GM12892 (cell line): ENCODE results near the gene AFDN.

Experiments
- DNase-seq: peaks from one replicate; pipeline ENCODE4 v3.0.0; 2011; ENCODE audit not compliant: insufficient read length
- FAIRE-seq: peaks from 2 replicates; lab custom pipeline; 2011; peaks lifted over from hg19 to GRCh38; lab: Jason Lieb, UNC
- POLR2A ChIP-seq: IDR thresholded peaks from 2 replicates; pipeline ENCODE4 v1.6.1; 2011; ENCODE audit warnings: low read depth, low read length, control low read depth
- POLR2AphosphoS5 ChIP-seq: IDR thresholded peaks from 2 replicates; pipeline ENCODE4 v1.6.1; 2011; ENCODE audit warnings: low read depth, low read length, control low read depth
- TAF1 ChIP-seq: IDR thresholded peaks from 2 replicates; pipeline ENCODE4 v1.6.1; 2011; ENCODE audit warnings: low read depth, mild to moderate bottlenecking, control low read depth, low read length, borderline replicate concordance

AFDN gene

DNA sequence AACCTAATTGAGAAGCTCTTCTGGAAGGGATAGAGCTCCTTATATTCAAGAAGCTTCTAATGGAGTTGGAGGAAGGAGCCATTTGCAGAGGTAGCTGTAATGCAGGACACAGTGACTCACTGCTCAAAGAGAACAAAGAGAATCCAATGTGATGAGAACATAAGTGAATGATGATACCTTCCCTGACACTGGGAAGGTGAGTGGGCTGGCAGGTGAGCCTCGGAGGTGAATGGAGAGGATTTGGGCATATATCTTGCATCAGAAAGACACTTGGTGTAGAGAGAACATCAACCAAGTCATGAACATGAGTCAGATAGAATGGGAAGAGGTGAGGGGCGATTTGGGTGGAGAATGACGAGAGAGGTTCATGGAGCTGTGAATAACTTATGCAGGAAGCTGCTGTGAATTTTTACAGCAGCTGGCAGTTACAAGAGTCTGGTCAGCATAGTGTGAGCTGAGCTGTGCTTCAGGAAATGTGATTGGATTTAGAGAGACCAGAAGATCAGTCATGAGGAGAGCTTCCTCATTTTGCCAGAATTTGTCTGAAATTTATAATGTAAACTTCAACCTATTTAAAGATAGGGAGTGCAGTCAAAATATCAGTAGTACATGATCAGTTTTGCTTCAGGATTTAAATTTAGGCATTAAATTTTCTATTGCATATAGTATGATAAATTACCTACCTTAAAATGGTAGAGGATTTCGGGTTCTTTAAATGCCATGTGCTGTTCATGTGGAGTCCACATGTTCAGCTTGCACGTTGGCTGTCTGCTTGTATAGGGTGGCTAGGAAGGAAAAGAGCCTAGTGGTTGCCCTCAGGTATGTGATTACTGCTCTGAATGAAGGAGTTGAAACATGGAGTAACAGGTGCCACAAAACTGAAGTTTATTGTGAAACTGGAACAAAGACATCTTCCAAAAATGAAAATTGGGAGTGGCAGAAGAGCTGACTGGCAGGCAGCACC, 111.5 kb downstream of the AFDN start:
- no peak for DNase-seq
- TF ChIP-seq TAF1 = no peak
- no peak for TF ChIP-seq POLR2AphosphoS5
- no peak for TF ChIP-seq POLR2A
- no peak for FAIRE-seq

DNA sequence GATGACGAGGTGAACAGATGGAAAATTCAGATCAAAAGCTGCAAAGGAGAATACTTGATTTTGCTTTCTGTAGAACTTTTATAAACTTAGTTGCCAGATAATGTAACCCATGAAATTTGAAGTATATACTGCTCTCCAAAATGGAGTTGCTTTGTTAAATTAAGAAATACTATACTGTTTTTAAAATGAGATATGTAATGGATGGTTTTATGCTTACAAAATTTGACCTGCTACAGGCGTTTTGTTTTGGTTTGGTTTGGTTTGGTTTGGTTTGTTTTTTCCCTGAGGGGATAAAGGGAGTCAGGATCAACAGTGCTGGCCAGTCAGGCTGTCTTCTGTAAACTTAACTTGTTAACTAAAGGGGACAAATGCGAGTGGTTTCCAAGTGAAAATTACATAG, 115.1 kb downstream of the AFDN start:
- TF ChIP-seq POLR2A (no peak), TAF1 (no peak), POLR2AphosphoS5 (no peak)
- no peak for DNase-seq
- no peak for FAIRE-seq

DNA sequence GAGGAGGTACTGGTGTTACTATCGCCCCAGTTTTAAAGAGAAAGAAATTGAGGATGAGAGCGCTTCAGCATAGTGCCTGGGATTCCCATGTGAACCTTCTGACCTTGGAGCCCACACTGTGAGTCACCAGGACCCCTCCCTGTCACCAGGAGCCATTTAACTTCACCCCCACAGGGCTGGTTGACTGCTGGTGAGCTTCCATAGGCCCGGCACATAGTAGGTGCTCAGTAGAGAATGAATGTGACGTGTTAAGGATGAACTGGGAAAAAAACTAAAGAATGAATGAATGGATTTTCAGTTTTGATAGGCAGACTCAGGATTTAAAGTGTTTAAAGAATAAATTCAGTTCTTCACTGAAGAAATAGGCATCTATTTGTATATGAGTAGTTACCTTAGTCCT, 117.4 kb downstream of the AFDN start:
- no peak for FAIRE-seq

DNA sequence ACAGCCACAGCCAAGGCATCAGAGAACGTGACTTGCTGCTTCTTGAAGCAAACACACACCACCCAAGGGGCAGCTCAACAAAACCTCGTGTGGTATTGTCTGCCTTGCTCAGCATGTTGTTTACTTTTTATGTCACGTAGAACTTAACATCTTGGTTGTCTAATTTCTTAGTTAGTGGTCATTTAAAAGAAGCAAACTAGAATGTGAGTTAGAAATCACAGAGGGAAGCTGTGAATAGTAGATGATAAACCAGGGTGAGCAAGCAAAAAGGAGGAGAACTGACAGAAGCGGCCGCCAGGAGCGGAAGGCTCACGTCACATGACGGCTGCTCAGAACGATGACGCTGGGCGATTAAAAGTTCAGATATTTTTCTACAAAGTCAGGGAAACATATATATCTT, 119.3 kb downstream of the AFDN start:
- FAIRE-seq (no peak), DNase-seq (no peak)
- TF ChIP-seq POLR2A (no peak), TAF1 (no peak), POLR2AphosphoS5 (no peak)

More for the DNA sequence above, 117.4 kb downstream of the AFDN start:
- DNase-seq = no peak
- TF ChIP-seq POLR2A = no peak
- TF ChIP-seq POLR2AphosphoS5 = no peak
- no peak for TF ChIP-seq TAF1

DNA sequence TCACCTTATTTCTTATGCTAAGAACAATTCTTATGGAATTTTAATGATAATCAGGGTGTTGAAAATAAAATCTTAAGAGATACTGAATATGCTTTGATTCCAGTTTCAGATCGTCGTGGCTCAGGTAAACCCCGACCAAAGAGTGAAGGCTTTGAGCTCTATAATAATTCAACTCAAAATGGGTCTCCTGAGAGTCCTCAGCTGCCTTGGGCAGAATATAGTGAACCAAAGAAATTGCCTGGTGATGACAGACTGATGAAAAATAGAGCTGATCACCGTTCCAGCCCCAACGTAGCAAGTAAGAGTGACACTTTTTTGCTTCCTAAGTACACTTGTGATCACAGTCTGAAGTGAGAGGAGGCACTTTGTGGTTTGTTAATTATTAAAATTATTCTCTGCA, 119.9 kb downstream of the AFDN start:
- FAIRE-seq (no peak), DNase-seq (no peak)
- TF ChIP-seq POLR2AphosphoS5 = no peak
- no peak for TF ChIP-seq POLR2A
- TF ChIP-seq TAF1 = no peak

DNA sequence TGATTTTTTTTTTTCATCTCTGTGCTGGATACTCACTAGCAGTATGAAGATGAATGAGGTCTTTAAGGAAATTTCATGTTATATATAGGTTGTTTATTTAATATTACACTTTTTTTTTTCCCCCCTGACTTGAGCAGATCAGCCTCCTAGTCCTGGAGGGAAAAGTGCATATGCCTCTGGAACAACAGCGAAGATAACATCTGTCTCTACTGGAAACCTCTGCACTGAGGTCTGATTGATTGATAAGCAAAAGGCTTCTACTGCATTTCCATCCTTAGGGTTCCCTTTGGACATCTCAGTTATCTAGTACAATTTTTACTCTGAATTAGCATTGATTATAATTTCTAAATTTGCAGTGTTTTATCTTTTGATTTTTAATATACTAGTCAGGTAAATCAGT, 121.0 kb downstream of the AFDN start:
- TF ChIP-seq TAF1 (no peak), POLR2AphosphoS5 (no peak), POLR2A (no peak)
- no peak for FAIRE-seq
- no peak for DNase-seq

DNA sequence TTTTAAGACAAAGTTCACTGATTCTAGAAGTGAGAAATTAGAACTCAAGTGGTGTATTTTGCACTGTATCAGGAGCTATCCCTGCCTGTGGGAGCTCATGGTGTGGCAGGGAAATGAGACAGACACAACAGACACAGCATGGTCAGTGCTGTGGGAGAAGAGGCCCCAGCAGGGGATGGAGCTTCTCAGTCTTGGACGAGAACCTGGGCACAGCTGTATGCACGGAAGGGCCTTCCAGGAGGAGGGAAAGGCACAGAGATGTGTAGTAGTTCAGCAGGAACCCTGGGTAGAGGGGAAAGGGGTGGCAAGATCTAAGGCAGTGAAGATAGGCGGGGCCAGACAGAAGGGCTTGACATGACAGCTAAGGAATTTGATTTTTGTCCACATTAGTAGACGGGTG, 122.0 kb downstream of the AFDN start:
- DNase-seq (no peak), FAIRE-seq (no peak)
- TF ChIP-seq TAF1 = no peak

DNA sequence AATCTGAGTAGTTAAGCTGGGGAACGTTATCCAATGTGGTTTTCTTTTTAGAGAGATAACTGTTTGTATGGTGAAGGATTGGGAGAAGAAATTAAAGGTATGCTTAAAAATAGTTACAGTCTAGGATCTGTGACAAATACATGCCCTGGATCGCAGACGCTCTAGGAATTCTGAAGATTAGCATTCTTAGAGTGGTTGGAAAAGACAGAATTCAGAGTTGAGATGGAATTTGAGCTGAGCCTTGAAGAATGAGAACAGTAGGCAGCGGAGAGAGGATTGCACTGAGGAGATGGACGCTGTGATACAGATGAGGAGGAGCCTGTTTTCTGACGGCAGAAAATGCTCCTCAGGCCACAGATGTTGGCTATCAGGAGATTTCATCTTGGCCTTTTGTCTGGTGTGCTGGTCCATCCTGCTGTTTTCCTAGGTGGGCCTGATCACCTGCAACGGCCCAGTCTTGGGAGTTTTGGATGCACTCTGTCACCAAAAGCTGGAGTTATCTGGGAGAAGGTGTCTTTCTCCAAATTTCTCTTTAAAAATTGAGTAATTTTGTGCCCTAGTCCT, 122.5 kb downstream of the AFDN start:
- DNase-seq = no peak
- TF ChIP-seq TAF1 (no peak), POLR2AphosphoS5 (no peak), POLR2A (no peak)
- FAIRE-seq = no peak

DNA sequence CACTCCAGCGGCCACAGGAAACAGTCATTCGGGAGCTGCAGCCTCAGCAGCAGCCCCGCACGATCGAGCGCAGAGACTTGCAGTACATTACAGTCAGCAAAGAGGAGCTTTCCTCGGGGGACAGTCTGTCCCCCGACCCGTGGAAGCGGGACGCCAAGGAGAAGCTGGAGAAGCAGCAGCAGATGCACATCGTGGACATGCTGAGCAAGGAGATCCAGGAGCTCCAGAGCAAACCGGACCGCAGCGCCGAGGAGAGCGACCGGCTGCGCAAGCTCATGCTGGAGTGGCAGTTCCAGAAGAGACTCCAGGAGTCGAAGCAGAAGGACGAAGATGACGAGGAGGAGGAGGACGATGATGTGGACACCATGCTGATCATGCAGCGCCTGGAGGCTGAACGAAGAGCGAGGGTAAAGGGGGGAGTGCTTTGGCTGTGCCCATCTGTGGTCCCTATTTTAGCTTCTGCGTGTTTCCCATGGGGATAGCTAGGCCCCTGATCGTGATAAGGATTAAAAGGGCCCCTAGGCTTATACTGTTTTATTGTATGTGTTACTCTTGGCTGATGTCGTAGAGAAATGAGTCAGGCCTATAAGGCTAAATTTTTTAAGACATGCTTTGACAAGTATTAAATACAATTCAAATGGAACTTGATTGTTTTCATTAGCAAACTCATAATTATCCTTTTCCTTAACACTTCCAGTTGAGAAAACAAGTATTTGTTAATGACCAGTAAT, 125.2 kb downstream of the AFDN start:
- FAIRE-seq = no peak
- DNase-seq = no peak
- no peak for TF ChIP-seq TAF1

DNA sequence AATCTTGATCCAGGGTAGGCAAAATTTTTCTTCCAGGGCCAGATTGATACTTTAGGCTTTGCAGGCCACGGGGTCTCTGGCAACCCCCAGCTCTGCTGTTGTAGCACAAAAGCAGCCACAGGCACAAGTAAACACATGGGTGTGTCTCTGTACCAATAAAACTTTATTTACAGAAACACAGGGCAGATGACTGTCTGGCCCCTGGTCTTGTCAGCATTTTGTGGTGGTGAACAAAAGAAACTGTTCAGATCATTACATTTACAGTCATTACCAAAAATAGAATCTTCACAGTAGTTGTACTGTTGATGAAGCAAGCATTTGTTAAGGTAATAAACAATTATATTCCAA, 125.8 kb downstream of the AFDN start:
- TF ChIP-seq POLR2AphosphoS5 (no peak), TAF1 (no peak), POLR2A (no peak)
- FAIRE-seq (no peak), DNase-seq (no peak)

DNA sequence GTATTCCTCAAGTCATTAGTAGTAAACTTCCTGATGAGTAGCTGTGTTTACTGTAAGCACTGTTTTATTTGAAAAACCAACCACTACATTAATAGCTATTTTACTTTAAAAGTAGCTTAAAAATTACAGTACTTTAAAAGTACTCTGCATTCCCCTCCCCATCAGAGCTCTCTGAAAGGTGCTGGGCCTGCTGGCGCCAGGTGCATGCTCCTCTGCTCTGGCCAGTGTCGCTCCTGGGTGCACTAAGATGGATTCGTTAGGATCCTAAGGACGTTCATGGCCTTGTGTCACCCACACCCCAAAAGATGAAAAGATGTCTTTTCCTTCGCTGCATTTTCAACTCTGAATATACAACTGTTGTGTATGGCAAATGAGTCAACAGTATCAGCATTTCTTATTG, 126.8 kb downstream of the AFDN start:
- TF ChIP-seq POLR2AphosphoS5 (no peak), TAF1 (no peak), POLR2A (no peak)
- FAIRE-seq (no peak), DNase-seq (no peak)

DNA sequence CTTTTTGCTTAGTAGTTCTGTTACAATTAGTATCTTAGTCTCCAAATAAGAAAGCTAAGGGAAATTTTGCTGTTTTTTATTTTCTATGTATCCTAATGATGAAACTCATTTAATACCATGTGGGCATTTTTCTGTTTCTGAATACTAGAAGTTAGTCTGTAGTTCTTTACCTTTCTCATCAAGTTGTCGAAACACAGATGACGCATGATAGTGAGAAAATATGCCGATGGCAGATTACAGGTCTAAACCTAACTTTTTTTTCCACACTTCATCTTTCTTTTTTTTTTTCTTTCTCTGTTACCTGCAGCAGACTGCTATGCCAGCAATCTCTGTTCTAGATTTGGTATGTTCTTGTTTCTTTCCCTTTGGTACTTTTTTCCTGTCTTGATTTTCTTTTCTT, 127.4 kb downstream of the AFDN start:
- FAIRE-seq = no peak
- DNase-seq = no peak
- TF ChIP-seq POLR2A (no peak), POLR2AphosphoS5 (no peak), TAF1 (no peak)
